GM18520 (cell line): ENCODE measurements around the gene PIP4K2C.
"Not testable (repeated sequence)": the region's sequence is repeated elsewhere in the genome, so short reads cannot be mapped to it uniquely, and the experiment has no call there.

Experiments
- ATAC-seq: cut with Tn5 transposase; IDR thresholded peaks from one replicate; pipeline ENCODE4 v1.9.1; 2021; ENCODE audit not compliant: unreplicated experiment

PIP4K2C gene

DNA sequence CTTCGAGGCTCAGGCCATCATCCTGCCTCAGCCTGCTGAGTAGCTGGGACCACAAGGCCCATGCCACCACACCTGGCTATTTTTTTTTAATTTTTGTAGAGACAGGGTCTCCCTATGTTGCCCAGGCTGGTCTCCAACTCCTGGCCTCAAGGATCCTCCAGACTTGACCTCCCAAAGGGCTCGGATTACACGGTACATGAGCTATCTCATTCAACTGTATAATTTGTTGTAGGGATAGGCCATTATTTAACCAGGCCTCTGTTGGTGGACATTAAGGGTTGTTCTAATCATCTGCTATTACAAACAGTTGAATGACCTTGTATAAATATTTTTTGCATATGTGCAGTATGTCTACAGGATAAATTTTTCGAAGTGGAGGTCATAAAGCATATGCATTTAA is 32.1 kb upstream of the PIP4K2C start:
- no peak for ATAC-seq

DNA sequence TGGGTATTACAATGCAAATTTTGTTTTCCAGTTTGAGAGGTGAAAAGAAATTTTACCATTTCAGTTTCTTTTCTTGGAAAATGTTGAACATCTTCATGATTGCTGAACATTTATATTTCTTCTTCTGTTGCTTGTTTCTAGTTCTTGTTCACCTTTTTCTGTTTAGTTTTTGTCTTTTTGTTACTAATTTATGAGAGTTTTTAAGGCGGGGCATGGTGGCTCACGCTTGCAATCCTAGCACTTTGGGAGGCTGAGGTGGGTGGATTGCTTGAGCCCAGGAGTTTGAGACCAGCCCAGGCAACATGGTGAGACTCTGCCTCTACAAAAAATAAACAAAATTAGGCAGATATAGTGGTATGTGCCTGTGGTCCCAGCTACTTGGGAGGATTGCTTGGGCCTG is 30.5 kb upstream of the PIP4K2C start:
- no peak for ATAC-seq

DNA sequence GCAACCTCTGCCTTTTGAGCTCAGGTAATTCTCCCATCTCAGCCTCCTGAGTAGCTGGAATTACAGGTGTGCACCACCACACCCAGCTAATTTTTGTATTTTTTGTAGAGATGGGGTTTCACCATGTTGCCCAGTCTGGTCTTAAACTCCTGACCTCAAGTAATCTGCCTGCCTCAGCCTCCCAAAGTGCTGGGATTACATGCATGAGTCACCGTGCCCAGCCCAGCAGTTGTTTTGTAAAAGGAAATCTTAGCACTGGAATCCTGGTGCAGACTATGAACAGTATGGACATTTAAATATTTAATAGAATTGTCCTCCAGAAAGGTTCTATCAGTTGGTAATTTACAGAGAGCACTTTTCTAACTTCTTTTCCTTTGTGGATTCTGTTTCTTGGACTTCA is 29.9 kb upstream of the PIP4K2C start:
- ATAC-seq: not testable (repeated sequence)

GRCh38 chr12:57563358-57563757 is 27.6 kb upstream of the PIP4K2C start:
- ATAC-seq: no peak

GRCh38 chr12:57564178-57564740 is 26.7 kb upstream of the PIP4K2C start:
- no peak for ATAC-seq

DNA sequence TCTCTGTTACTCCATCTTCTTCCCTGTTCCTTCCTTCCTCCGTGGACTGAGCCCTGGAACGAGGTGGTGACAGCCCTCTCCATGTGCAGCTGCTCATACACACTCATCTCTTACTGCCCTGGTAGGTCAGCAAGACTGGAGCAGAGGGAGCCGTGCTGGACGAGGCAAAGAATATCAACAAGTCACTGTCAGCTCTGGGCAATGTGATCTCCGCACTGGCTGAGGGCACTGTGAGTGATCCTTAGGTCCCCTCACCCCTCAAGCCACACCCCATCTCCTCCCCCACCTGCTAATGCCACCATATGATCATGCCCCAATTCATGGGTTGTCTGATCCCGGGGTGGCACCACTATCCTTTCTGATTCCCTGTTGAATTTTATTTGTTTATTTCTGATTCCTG is 22.2 kb upstream of the PIP4K2C start:
- no peak for ATAC-seq

DNA sequence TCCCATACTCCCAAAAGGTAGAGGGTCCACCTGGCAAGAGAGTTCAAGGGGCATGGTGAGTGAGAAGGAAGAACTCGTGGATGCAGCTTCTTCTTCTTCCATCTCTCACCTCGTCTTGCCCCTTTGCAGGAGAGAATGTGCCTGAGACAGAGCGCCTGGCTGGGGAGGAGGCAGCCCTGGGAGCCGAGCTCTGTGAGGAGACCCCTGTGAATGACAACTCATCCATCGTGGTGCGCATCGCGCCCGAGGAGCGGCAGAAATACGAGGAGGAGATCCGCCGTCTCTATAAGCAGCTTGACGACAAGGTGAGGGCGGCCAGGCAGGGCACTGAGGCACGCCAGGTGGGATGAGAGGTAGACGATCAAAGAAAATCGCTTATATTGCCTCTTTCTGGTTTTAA is 21.1 kb upstream of the PIP4K2C start:
- no peak for ATAC-seq

- ATAC-seq: not testable (repeated sequence)
These were observed 20.6 kb upstream of the PIP4K2C start for GRCh38 chr12:57570438-57570837.

DNA sequence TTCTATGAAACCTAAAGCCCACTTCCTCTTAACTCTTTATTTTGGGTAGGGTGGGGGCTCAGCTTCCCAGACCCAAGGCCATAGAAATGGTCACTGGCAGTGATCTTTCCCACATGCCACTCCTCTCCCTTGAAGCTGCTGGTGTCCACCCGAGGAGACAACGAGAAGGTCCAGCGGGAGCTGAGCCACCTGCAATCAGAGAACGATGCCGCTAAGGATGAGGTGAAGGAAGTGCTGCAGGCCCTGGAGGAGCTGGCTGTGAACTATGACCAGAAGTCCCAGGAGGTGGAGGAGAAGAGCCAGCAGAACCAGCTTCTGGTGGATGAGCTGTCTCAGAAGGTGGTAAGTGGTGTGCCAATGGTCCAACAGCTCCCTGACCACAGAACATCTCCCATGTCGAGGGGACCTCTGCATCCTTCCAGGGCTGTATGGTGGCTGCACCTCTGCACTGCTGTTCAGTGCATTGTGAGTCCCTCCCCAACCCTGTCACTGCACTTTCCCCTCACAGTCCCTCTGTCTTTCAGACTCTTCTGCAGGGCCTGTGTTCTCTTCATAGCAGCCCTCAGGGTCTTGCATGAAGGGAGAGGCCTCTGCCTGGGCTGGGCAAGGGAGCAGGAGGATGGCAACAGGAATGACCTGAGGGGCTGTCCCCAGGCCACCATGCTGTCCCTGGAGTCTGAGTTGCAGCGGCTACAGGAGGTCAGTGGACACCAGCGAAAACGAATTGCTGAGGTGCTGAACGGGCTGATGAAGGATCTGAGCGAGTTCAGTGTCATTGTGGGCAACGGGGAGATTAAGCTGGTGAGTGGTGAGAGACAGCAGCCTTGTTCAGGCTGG is 18.8 kb upstream of the PIP4K2C start:
- no peak for ATAC-seq

DNA sequence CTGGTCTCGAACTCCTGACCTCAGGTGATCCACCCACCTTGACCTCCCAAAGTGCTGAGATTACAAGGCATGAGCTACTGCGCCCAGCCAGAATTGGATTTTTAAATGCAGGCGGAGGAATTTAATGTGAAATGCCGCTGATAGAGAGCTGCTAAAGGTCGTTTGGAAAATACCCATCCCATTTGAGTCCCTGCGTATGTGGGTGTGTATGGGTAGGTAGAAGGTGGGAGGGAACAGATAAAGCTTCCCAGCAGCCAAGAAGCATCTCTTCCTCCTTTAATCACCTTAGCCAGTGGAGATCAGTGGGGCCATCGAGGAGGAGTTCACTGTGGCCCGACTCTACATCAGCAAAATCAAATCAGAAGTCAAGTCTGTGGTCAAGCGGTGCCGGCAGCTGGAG is 16.2 kb upstream of the PIP4K2C start:
- ATAC-seq: no peak

GRCh38 chr12:57575771-57576612 is 15.0 kb upstream of the PIP4K2C start:
- ATAC-seq: no peak

DNA sequence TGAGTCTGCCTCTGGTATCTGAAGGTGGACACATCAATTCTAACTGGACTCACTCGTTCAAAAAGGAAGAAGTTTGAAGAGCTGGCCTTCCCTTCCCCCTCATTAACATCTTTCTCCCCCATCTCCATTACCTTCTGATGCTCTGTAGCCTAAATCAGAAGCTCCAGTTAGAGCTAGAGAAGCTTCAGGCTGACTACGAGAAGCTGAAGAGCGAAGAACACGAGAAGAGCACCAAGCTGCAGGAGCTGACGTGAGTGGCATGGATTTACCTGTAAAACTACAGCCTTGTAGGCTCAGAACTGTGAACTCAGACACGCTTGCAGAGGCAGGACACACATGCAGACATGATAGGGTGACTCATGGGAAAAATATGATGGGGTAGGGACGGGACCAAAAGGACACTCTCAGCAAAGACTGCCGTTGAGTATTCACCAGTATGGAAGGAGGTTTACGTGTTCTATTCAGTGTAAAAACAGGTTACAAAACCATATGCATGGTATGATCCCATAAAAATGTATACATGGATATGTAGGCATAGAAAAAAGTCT is 14.3 kb upstream of the PIP4K2C start:
- ATAC-seq: no peak

- no peak for ATAC-seq
These were observed 12.8 kb upstream of the PIP4K2C start for GRCh38 chr12:57577981-57578758.

DNA sequence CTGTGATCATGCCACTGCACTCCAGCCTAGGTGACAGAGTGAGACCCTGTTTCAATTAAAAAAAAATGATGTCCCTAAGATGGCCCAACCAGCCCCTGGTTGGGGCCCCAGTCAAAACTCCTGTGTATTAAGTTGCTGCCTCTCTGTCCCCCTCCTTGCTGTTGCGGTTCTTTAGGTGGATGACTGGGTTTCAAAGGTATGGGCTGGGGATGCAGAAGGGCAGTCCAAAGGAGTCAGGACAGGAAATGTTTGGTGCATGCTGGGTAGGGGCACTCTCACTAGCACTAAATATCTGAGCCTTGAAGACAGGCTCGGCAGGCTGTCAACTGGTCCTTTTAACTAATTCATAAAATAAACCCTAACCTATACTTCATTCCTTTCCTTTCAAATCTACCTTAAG is 12.0 kb upstream of the PIP4K2C start:
- ATAC-seq: no peak

GRCh38 chr12:57579677-57580465 is 11.1 kb upstream of the PIP4K2C start:
- ATAC-seq: no peak

- ATAC-seq: no peak
These were observed 10.6 kb upstream of the PIP4K2C start for GRCh38 chr12:57580466-57580795.

GRCh38 chr12:57581802-57582201 is 9.2 kb upstream of the PIP4K2C start:
- ATAC-seq: no peak

DNA sequence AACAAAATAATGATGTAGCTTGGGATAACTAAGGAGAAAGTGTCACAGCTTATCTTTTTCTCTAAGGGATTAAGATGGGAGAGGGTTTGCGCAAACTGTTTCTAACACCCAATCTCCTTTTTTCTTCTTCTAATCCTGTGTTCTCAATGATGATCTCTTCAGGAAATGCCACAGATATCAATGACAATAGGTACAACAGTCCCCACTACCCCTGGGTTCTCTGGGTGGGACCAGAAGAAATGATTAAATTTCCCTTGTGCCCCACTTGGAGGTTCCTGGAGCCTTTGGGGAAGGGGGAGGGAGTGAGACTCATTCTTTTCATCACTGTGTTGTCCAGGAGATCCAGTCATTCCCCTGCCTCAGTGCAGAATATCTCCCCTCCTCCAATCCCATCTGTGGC is 8.6 kb upstream of the PIP4K2C start:
- ATAC-seq: no peak

DNA sequence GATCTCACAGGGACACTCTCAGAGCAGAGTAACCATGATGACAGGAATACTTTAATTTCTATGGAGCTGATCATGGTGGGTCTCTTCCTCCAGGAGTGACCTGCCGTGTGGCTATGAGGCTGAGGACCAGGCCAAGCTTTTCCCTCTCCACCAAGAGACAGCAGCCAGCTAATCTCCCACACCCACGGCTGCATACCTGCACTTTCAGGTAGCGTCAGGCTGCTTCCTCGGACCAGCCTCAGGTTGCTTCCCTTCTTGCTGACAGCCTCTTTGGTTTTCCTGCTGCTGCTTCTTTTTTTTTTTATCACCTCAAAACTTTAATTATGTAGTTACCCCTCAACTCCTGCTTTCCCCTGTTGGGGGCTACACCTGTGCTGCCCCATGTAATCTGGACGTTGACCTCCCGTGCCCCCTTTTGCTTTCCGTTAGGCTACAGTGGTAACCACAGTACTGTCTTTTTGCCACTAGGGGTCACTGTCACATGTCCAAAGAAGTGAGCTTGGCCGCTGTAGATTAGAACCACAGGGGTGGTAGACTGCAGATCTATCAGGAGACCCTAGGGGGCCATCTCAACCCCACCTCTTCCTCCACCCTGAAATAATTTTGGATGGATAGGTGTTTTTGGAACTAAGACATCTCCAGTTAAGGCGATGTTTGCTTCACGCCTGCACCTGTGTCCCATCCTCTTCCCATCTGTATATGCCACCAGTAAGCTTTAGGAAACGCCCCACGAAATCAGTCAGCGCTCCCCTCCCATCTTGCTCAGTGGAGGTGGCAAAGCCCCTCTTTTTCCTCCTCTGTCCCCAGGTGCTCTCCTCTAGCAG is 7.8 kb upstream of the PIP4K2C start:
- ATAC-seq: peak; percentile 82
